Gastrocnemius medialis (tissue), 4 donors: ENCODE measurements around the gene PAEP. TPM values are rescaled to one million over a fixed set of nuclear protein-coding genes. Genes with fewer than 3 reads are reported as not detected.
"Not testable (repeated sequence)": the region's sequence is repeated elsewhere in the genome, so short reads cannot be mapped to it uniquely, and the experiment has no call there.

Experiments
- ATAC-seq, 2 donors: fragments of 150-250 bp; one replicate each; pipeline ENCODE4 v1.9.1; 2016
- DNase-seq, 2 donors: peaks; one replicate each; pipeline ENCODE4 v3.0.0-alpha.2; 2019
- H3K27ac ChIP-seq, 4 donors: fragments of 200-600 bp; sonication (generic); 1 replicate in 1 of 4; 2 replicates in 3 of 4; pipeline ENCODE4 v1.5.1; 2016 to 2018; ENCODE audit warnings: mild to moderate bottlenecking in 2 of 4, moderate library complexity in 1 of 4
- H3K27me3 ChIP-seq, 3 donors: fragments of 200-600 bp; sonication (generic) in 2 of 3; 1 replicate in 1 of 3; 2 replicates in 2 of 3; pipeline versions ENCODE4 v1.5.1 to v1.6.0; 2016 to 2019; ENCODE audit warnings: mild to moderate bottlenecking in 1 of 3, moderate library complexity in 1 of 3
- H3K36me3 ChIP-seq, 2 donors: fragments of 200-600 bp; sonication (generic) in 1 of 2; one replicate each; pipeline ENCODE4 v1.5.1; 2017 to 2018
- H3K4me1 ChIP-seq, 2 donors: fragments of 200-600 bp; sonication (generic) in 1 of 2; one replicate each; pipeline ENCODE4 v1.5.1; 2016 to 2017; ENCODE audit warnings: mild to moderate bottlenecking in 2 of 2
- H3K4me3 ChIP-seq, 4 donors: fragments of 200-600 bp; sonication (generic) in 3 of 4; 1 replicate in 1 of 4; 2 replicates in 3 of 4; pipeline ENCODE4 v1.5.1; 2016 to 2019; ENCODE audit warnings: mild to moderate bottlenecking in 2 of 4
- H3K9me3 ChIP-seq, 3 donors: fragments of 200-600 bp; sonication (generic) in 2 of 3; 1 replicate in 1 of 3; 2 replicates in 2 of 3; pipeline ENCODE4 v1.5.1; 2016 to 2019
- POLR2A ChIP-seq, 2 donors: fragments of 450-650 bp; IDR thresholded peaks; one replicate each; pipeline ENCODE4 v1.6.1; 2017; ENCODE audit warnings: antibody characterized with exemption in 2 of 2, mild to moderate bottlenecking in 2 of 2, moderate library complexity in 2 of 2
- in situ Hi-C, 4 donors: fragments of 200-750 bp; cut with MboI; loops; one replicate each; pipeline versions ENCODE4 v1.15.0 to v1.8.0; 2017; ENCODE audit warnings: low sequenced_read_pairs in 4 of 4
- intact Hi-C: fragments of 100-400 bp; cut with DNase I; formaldehyde crosslinking; loops from one replicate; pipeline ENCODE4 v1.15.1; 2023; ENCODE audit warnings: low total_unique reads
- total RNA-seq, 4 donors: library from RNA; depleted of rRNA; stranded (reverse); fragments of >200 nt; gene quantifications; one replicate each; pipeline versions ENCODE4 v1.1.0 to v1.2.3, GENCODE V29; 2016
- TF ChIP-seq, protein P1 (sequence below), 5 experiments: fragments of 450-650 bp in 3 of 5; fragments of 200-600 bp in 2 of 5; sonication (generic) in 2 of 5; IDR thresholded peaks in 4 of 5; conservative IDR thresholded peaks in 1 of 5; 1 replicate in 4 of 5; 2 replicates in 1 of 5; pipeline ENCODE4 v1.5.1; 2016 to 2019; ENCODE audit warnings: antibody characterized with exemption in 5 of 5, mild to moderate bottlenecking in 3 of 5, moderate library complexity in 3 of 5

PAEP gene
- total RNA-seq, 4 donors from 2014 or later: not detected

DNA sequence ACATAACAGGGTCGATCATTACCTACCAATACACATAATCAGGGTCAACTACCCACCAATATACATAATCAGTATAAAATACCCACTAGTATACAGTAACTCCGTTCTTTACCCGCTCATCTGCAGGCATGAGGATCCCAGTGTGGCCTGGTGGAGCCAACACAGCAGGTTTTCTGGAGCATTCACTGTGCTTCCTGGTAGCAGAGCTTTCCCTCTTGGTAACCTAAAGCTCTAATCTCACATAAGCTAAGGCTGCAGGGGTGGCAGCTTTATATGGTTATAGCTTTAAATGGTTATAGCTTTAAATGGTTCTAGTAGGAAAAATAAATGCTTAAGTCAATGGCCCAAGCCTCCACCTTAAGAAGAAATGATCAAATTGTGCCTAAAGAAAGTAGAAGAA, 28.4 kb upstream of the PAEP start:
- no peak for DNase-seq
- in situ Hi-C loops (no loop called here), intact Hi-C loops (no loop called here)
- Histone ChIP-seq H3K27me3 (peaks cover 0 to 10% (median 9%) of the 10 kb centered on the region in 3 donors), H3K4me3 (no peak overlapping the region), H3K36me3 (no peaks in the 10 kb centered on the region), H3K4me1 (no peaks in the 10 kb centered on the region), H3K9me3 (no peaks in the 10 kb centered on the region), H3K27ac (no peak overlapping the region)
- ATAC-seq: no peak
- TF ChIP-seq POLR2A (IDR thresholded peaks at IDR 0.05): no peak
- TF ChIP-seq, protein P1, sequence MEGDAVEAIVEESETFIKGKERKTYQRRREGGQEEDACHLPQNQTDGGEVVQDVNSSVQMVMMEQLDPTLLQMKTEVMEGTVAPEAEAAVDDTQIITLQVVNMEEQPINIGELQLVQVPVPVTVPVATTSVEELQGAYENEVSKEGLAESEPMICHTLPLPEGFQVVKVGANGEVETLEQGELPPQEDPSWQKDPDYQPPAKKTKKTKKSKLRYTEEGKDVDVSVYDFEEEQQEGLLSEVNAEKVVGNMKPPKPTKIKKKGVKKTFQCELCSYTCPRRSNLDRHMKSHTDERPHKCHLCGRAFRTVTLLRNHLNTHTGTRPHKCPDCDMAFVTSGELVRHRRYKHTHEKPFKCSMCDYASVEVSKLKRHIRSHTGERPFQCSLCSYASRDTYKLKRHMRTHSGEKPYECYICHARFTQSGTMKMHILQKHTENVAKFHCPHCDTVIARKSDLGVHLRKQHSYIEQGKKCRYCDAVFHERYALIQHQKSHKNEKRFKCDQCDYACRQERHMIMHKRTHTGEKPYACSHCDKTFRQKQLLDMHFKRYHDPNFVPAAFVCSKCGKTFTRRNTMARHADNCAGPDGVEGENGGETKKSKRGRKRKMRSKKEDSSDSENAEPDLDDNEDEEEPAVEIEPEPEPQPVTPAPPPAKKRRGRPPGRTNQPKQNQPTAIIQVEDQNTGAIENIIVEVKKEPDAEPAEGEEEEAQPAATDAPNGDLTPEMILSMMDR (IDR thresholded peaks at IDR 0.05 in 4 of 5, conservative IDR thresholded peaks at IDR 0.05 in 1 of 5): no peak

DNA sequence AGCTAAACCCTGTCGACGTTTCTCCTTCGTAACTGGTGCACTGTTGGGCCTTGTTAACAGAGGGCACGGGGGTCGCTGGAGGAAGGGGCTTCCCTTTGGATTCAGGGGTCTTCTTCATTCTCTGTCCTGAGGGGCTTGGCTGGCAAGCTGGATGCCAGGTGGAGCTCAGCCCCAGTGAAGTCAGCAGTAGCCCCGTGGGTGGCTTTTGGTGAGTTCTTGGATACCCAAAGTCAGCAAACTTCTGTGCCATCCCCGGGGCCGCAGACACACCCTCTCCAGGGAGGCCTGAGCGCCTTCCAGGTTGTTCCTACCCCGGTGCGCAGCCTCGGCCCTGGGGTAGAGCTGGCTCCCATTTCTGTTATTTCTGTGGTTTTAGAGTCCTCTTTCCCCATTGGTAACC, 27.9 kb upstream of the PAEP start:
- H3K36me3 ChIP-seq: no peaks in the 10 kb centered on the region
- intact Hi-C loops (no loop called here), in situ Hi-C loops (no loop called here)
- DNase-seq (no peak), ATAC-seq (no peak)
- peaks cover 0 to 10% (median 7%) of the 10 kb centered on the region in 3 donors for H3K27me3 ChIP-seq
- H3K27ac ChIP-seq: no peak overlapping the region
- no peaks in the 10 kb centered on the region for H3K4me1 ChIP-seq
- no peak for TF ChIP-seq POLR2A (IDR thresholded peaks at IDR 0.05)
- TF ChIP-seq, protein P1 (IDR thresholded peaks at IDR 0.05 in 4 of 5, conservative IDR thresholded peaks at IDR 0.05 in 1 of 5): no peak
- H3K4me3 ChIP-seq: no peak overlapping the region
- no peaks in the 10 kb centered on the region for H3K9me3 ChIP-seq

DNA sequence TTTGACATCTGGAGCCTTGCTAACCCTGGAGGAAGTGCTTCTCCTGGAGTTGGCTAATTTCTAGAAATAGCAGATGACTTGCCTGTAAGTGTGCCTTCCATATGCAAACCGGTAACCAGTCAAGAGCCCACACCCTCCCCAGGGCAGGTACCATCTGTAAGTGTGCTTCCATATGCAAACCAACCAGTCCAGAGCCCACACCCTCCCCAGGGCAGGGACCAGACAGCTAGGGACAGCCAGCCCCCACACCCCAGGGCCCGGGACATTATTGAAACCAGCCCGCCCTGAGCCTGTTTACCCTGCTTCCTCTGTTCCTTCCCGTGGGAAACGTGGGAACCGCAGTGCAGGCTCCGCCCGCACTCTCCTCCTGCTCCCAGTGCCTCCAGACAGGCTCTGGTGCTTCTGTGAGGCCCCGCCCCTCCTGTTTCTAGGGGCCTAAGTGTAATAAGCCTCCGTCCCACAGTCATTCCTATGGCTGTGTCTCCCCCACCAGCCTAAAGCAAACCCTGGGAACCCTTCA, 27.3 kb upstream of the PAEP start:
- DNase-seq, H3K27ac ChIP-seq, ATAC-seq, intact Hi-C loops, H3K36me3 ChIP-seq, in situ Hi-C loops, H3K4me1 ChIP-seq, H3K4me3 ChIP-seq, H3K9me3 ChIP-seq: not testable (repeated sequence)
- H3K27me3 ChIP-seq: peaks cover 0 to 10% (median 7%) of the 10 kb centered on the region in 3 donors

DNA sequence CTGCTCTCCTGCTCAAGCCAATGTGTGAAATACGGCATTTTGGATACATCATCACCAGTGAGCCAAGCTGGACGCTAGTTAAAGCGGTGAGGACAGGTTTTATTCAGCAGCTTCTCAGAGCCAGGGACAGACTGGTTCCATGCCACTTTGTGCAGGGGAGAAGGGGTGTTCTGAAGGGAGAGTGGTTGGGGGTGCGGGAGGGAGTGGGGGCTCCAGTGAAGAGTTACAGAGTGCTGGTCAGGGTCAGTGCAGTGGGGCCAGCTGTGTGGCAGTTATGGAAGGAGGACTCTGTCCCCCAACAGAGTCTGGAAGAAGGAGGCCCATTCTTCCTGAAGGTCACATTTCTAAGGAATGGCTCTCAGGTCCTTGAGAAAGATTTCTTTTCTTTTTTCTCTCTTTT, 26.7 kb upstream of the PAEP start:
- H3K27ac ChIP-seq, in situ Hi-C loops, H3K4me3 ChIP-seq, H3K4me1 ChIP-seq, DNase-seq, H3K9me3 ChIP-seq, ATAC-seq, intact Hi-C loops, H3K36me3 ChIP-seq: not testable (repeated sequence)
- H3K27me3 ChIP-seq: peaks cover 0 to 10% (median 7%) of the 10 kb centered on the region in 3 donors

DNA sequence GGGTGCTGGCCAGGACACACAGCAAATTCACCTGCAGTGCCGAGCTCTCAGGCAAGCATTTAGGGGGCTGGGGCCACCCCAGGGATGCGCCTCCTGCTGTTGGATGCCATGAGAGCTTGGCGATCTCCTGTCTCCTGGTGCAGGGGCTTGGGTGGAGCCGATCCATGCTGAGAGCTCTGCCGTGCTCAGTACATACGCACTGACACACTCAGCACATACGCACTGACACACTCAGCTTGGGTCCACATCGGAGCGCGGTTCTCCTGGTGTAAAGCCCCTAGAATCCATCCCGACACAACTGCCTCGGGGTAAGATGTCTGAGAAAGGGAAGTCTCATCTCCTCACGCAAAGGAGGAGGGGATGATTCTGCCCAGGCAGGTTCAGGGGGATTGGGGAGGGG, 25.9 kb upstream of the PAEP start:
- DNase-seq, H3K27ac ChIP-seq, H3K27me3 ChIP-seq, intact Hi-C loops, H3K9me3 ChIP-seq, H3K36me3 ChIP-seq, in situ Hi-C loops, ATAC-seq, H3K4me3 ChIP-seq, H3K4me1 ChIP-seq: not testable (repeated sequence)

DNA sequence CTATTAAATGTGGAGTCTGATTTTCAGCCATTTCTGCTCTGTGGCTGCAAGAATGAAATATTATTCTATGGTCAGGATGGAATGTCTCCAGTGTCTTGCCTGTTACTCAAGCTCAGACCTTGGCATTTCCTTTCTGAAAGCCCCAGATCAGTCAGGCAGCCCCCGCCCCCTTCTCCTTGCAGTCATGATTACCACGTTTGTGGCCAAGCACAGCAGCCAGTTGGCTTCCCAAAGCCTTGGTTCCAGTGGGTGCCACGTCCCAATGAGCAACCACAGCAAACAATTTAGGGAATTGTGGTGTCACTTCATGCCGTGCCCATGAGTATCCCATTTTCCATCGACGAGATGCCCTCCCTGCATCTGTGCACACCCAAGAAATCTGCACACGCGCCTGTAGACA, 25.3 kb upstream of the PAEP start:
- DNase-seq: no peak
- no peak overlapping the region for H3K4me3 ChIP-seq
- H3K9me3 ChIP-seq: no peaks in the 10 kb centered on the region
- in situ Hi-C loops: no loop called here
- H3K36me3 ChIP-seq: no peaks in the 10 kb centered on the region
- H3K27me3 ChIP-seq: peaks cover 0 to 7% (median 4%) of the 10 kb centered on the region in 3 donors
- H3K27ac ChIP-seq: no peak overlapping the region
- intact Hi-C loops: no loop called here
- H3K4me1 ChIP-seq: no peaks in the 10 kb centered on the region
- no peak for ATAC-seq
- no peak for TF ChIP-seq POLR2A (IDR thresholded peaks at IDR 0.05)
- TF ChIP-seq, protein P1 (IDR thresholded peaks at IDR 0.05 in 4 of 5, conservative IDR thresholded peaks at IDR 0.05 in 1 of 5): no peak

DNA sequence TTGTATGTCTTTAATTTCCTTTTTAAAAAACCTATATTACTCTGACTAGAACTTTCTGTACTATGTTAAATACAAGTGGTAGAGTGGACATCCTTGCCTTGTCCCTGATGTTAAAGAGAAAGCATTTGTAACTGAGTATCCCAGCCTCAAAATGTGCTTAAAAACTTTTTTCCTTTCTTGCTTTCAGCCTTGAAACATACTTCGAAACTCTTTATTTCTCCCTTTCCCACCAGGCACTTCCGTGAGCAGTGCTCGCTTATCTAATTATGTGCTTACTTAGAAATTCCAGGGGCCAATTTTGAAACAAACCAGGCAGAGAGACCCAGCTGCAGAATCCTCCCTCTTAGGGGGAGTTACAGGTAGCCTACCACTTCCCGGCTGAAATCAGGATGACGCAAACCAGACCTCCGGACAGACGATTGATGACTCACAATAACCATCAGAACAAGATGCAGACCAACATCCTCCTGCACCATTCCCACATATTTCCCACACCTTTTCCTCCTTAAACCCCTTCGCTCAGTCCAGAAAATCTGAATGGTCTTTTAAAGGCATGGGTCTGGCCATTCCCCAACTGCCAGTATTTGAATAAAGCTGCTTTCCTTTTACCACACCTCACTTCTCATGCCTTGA, 18.2 kb upstream of the PAEP start:
- H3K27ac ChIP-seq, H3K36me3 ChIP-seq, intact Hi-C loops, ATAC-seq, in situ Hi-C loops, H3K4me1 ChIP-seq, H3K9me3 ChIP-seq, H3K27me3 ChIP-seq, DNase-seq, H3K4me3 ChIP-seq: not testable (repeated sequence)
